Measurements from ENCODE around the gene CCDC92.

- TF ChIP-seq GATA2 (IDR thresholded peaks at IDR 0.05; ENCODE audit: low read depth, low read length) (no peak), GATA3 (IDR thresholded peaks at IDR 0.05; ENCODE audit: low read depth, low read length) (no peak)
Observed at GRCh38 chr12:124010687-124011086, 38.1 kb upstream of the CCDC92 start.

Data from SH-SY5Y (cell line).